Adrenal gland (tissue), 12 donors: ENCODE results near the gene ATP6V1F. TPM values are rescaled to one million over a fixed set of nuclear protein-coding genes. Genes with fewer than 3 reads are reported as not detected.

Source experiments
- DNase-seq, 7 donors: peaks; one replicate each; pipeline ENCODE4 v3.0.0-alpha.2; 2019 to 2020
- H3K27ac ChIP-seq, 5 donors: fragments of 200-600 bp; sonication (generic) in 4 of 5; 1 replicate in 3 of 5; 2 replicates in 2 of 5; pipeline versions ENCODE4 v1.5.1 to v1.8.0; 2016 to 2020; ENCODE audit warnings: mild to moderate bottlenecking in 1 of 5
- H3K27me3 ChIP-seq: fragments of 200-600 bp; 2 replicates; pipeline ENCODE4 v1.8.0; 2021
- H3K36me3 ChIP-seq, 2 donors: fragments of 200-600 bp; replicated peaks in 1 of 2; 1 replicate in 1 of 2; 2 replicates in 1 of 2; pipeline versions ENCODE4 v1.5.1 to v1.8.0; 2018 to 2022
- H3K4me1 ChIP-seq, 2 donors: fragments of 200-600 bp; replicated peaks in 1 of 2; 1 replicate in 1 of 2; 2 replicates in 1 of 2; pipeline versions ENCODE4 v1.5.1 to v1.8.0; 2018 to 2021
- H3K4me3 ChIP-seq, 4 donors: fragments of 200-600 bp; sonication (generic) in 3 of 4; one replicate each; pipeline ENCODE4 v1.5.1; 2016 to 2018
- H3K9me3 ChIP-seq, 3 donors: fragments of 200-600 bp; sonication (generic) in 1 of 3; replicated peaks in 1 of 3; 1 replicate in 2 of 3; 2 replicates in 1 of 3; pipeline versions ENCODE4 v1.5.1 to v1.8.0; 2016 to 2021
- CTCF ChIP-seq, 6 experiments: fragments of 450-650 bp in 4 of 6; fragments of 200-600 bp in 2 of 6; sonication (generic) in 1 of 6; IDR thresholded peaks; 1 replicate in 5 of 6; 2 replicates in 1 of 6; pipeline versions ENCODE4 v1.5.1 to v1.8.0; 2016 to 2021; ENCODE audit warnings: antibody characterized with exemption in 6 of 6, mild to moderate bottlenecking in 2 of 6, moderate library complexity in 1 of 6
- POLR2A ChIP-seq, 2 donors: fragments of 450-650 bp; IDR thresholded peaks; one replicate each; pipeline ENCODE4 v1.6.1; 2017; ENCODE audit warnings: antibody characterized with exemption in 2 of 2, mild to moderate bottlenecking in 2 of 2, moderate library complexity in 1 of 2
- WGBS, 4 donors: extraction: QIAGEN DNeasy Blood & Tissue Kit in 2 of 4; methylation state at CpG; one replicate each; pipeline versions ENCODE4 v1.1.5 to v1.1.7; 2013 to 2017; 5-methylcytosine and 5-hydroxymethylcytosine counted together
- intact Hi-C, 2 donors: fragments of 100-400 bp; cut with DNase I; formaldehyde crosslinking; loops; one replicate each; pipeline versions ENCODE4 v1.14.1 to v1.15.0; 2022 to 2023
- polyA plus RNA-seq, 3 donors: library from polyadenylated mRNA; stranded (reverse); fragments of 200-250 nt in 2 of 3; fragments of 350-450 nt in 1 of 3; fragmentation: Illumina TruSeq in 1 of 3; extraction: RNeasy Lipid Tissue Mini Kit (QIAGEN cat#74804) in 1 of 3; gene quantifications; one replicate each; pipeline ENCODE4 v1.2.3, GENCODE V29; 2013 to 2014
- total RNA-seq, 9 donors: library from RNA; depleted of rRNA in 4 of 9; stranded (reverse); fragments of >200 nt in 4 of 9; fragments of 120-200 nt in 1 of 9; fragmentation: NEBNext Ultra II Directional in 1 of 9; extraction: Animal tissue kit (Norgen Biotek cat#: 25700) in 1 of 9; gene quantifications; one replicate each; pipeline versions ENCODE4 v1.1.0 to v1.2.4, GENCODE V29; 2013 to 2023
- donor health status: healthy with polysubstance abuse.
- donor health status: Bipolar disorder and iron deficiency.
- donor health status: DM: yes; HTN: yes; CAD: no.
- donor health status: DM: no; HTN: no; CAD: no.
- donor health status: DM: no; HTN: no; CAD: no.
- donor health status: DM: yes; HTN: yes; CAD: no.

Gene ATP6V1F
- total and polyA plus RNA-seq, 12 donors, result 94.6 to 334 (median 183) TPM

DNA sequence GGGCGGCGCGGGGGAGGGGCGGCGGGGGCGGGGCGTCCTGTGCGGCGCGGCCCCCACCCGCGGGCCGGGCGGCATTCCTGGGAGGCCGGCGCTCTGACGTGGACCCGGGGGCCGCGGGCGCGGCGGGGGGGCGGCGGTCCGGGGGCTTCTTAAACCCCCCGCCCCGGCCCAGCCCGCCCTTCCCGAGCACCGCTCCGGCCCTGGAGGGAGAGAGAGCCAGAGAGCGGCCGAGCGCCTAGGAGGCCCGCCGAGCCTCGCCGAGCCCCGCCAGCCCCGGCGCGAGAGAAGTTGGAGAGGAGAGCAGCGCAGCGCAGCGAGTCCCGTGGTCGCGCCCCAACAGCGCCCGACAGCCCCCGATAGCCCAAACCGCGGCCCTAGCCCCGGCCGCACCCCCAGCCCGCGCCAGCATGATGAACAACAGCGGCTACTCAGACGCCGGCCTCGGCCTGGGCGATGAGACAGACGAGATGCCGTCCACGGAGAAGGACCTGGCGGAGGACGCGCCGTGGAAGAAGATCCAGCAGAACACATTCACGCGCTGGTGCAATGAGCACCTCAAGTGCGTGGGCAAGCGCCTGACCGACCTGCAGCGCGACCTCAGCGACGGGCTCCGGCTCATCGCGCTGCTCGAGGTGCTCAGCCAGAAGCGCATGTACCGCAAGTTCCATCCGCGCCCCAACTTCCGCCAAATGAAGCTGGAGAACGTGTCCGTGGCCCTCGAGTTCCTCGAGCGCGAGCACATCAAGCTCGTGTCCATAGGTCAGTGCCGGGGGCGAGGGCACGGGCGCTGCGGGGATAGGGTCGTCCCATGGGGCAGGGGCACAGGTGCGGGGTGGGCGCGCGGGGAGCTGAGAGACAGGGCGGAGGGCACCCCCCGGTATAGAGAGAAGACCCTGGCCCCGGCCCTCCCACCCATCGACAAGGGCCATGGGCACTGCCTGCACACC, 32.2 kb upstream of the ATP6V1F start, which contains the start of gene FLNC:
Gene FLNC, plus strand, starts transcription at position 176 of the 947 bp plus-strand sequence. Its CDS starts 232 bp downstream, at position 408.
- peaks cover 6 to 12% of the 10 kb centered on the region in 2 donors for H3K4me1 ChIP-seq
- intact Hi-C loops, result no loop called here
- H3K9me3 ChIP-seq, result no peaks in the 10 kb centered on the region
- WGBS, 4 donors, result 0 to 6% (median 5%) methylated on average over 16 to 108 of the region's 109 CpGs; no CpG with 5 or more reads in 1 of the 4 donors
- H3K27me3 ChIP-seq, result peaks cover 22% of the 10 kb centered on the region
- H3K36me3 ChIP-seq, result no peaks in the 10 kb centered on the region
- TF ChIP-seq POLR2A (IDR thresholded peaks at IDR 0.05), result no peak
- no peak for TF ChIP-seq CTCF (IDR thresholded peaks at IDR 0.05)
- H3K4me3 ChIP-seq, result peak within 1 kb of the TSS in 1 of 4 donors; percentile 52
- DNase-seq, result peak in 6 of 7 donors; percentile 32 to 54 (median 44)
- no peak within 1 kb of the TSS for H3K27ac ChIP-seq

DNA sequence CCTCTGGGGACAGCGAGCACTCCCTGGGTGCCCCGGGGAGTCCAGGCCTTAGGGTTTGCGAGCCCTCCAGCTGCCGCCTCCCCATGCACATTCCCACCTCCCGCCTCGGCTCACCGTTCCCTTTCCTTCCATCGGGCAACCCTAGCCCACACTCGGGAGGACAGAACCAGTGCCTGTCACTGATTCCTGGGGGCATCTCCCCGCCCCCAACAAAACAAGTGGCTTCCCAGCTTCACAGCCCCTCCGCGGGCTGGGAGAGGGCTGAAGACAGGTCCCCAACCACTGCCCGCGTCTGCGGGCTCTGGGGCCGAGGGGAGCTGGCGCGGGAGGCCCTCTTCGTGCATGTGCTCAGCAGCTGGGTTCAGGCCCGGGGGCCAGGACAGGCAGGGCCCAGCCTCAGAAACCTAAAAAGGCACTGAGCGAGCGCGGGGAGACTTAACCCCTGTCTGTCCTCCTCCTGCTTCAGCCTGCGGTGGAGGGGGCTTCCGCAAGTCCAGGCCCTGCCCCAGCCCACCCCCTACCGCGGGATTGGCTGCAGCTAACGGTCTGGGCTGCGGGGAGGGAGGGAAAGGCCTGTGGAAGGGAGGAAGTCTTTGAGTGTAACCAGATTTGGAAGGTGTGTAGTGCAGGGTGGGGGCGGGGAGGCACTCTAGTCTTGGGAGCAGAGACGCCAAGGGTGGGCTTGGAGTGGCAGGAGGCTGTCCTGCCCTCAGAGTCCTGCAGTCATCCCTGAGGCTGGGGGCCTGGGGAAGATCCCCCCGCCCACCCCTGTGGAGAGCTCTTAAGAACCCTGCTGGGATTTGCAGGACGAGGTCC, 31.3 kb upstream of the ATP6V1F start:
- Histone ChIP-seq H3K4me1 (peaks cover 6 to 12% of the 10 kb centered on the region in 2 donors), H3K27me3 (peaks cover 22% of the 10 kb centered on the region), H3K4me3 (peak overlapping the region in 1 of 4 donors; percentile 25), H3K27ac (no peak overlapping the region), H3K9me3 (no peaks in the 10 kb centered on the region), H3K36me3 (no peaks in the 10 kb centered on the region)
- TF ChIP-seq POLR2A (IDR thresholded peaks at IDR 0.05), result no peak
- TF ChIP-seq CTCF (IDR thresholded peaks at IDR 0.05), result no peak
- intact Hi-C loops, result no loop called here
- WGBS, 4 donors, result 21 to 41% (median 34%) methylated on average over 9 to 33 of the region's 33 CpGs
- no peak for DNase-seq

DNA sequence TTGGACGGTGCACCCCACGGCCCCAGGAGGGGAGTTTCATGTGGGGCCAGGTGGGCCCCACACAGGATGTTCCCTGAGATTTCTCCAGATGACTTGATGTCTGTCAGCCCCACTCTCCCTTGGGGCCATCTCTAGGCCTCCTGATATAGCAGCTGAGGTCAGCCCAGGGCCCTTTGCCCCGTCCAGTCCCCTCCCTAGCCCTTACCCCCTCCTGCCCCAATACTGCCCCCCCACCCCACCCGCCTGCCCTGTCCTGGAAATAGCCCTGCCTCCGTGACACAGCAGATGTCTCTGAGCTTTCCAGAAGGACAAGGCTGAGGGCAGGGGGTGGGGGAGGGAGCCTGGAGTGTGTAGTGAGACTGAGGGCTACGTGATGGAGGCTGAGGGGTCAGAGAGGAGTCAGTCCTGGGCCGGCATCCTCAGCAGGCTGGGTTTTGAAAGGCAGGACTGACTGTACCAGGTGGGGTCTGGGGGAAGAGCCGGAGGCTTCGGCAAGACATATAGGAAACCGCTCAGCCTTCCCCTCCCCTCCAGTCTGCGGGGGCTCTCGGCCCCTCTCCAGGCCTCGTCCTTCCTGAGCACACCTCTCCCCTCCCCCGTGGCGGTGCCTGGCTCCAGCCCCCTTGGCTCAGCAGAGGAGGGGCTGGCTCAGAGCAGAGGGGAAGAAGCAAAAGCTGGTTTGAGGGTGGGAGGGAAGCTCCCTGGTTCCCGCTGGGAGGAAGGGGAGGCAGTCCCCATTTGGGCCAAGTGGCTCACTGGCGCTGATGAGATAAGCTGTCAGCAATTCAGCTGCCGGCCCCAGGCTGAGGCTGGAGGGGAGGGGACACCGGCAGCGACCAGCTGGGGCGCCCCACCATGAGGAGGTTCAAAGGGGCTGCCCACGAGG, 30.4 kb upstream of the ATP6V1F start:
- intact Hi-C loops, result no loop called here
- Histone ChIP-seq H3K27ac (no peak overlapping the region), H3K4me1 (peaks cover 6 to 12% of the 10 kb centered on the region in 2 donors), H3K4me3 (no peak overlapping the region), H3K27me3 (peaks cover 22% of the 10 kb centered on the region), H3K9me3 (no peaks in the 10 kb centered on the region), H3K36me3 (no peaks in the 10 kb centered on the region)
- 36 to 68% (median 46%) methylated on average over 3 to 22 of the region's 22 CpGs for WGBS, 4 donors
- TF ChIP-seq CTCF (IDR thresholded peaks at IDR 0.05) (no peak), POLR2A (IDR thresholded peaks at IDR 0.05) (no peak)
- no peak for DNase-seq
